ENCODE data around the gene CNEP1R1. TPM values are rescaled to one million over a fixed set of nuclear protein-coding genes. Genes with fewer than 3 reads are reported as not detected.

CNEP1R1 gene
- total RNA-seq, 2 experiments from 2014 or later = 19.9 to 24.1 TPM

- Histone ChIP-seq H3K4me1 (ENCODE audit: insufficient read depth, low read length, poor library complexity, severe bottlenecking) (no peaks in the 10 kb centered on the region), H3K4me2 (ENCODE audit: low read length) (no peak overlapping the region), H3K79me2 (ENCODE audit: insufficient read depth, low read depth, low read length) (no peaks in the 10 kb centered on the region), H3K4me3 (ENCODE audit: low read depth, low read length, poor library complexity, severe bottlenecking) (no peak overlapping the region), H3K9me2 (ENCODE audit: insufficient read depth, low read length) (no peaks in the 10 kb centered on the region), H3K36me3 (ENCODE audit: insufficient read depth, low read length) (no peaks in the 10 kb centered on the region), H2AFZ (ENCODE audit: low read length) (no peak overlapping the region), H4K20me1 (ENCODE audit: insufficient read depth, low read length) (no peaks in the 10 kb centered on the region), H3K9me3 (ENCODE audit: low read length) (no peaks in the 10 kb centered on the region), H3K27ac (ENCODE audit: low read depth, low read length, poor library complexity, severe bottlenecking) (no peak overlapping the region)
- no TSS peak for BruUV-seq (replicated peaks)
- intact Hi-C loops (cut with micrococcal nuclease; ENCODE audit: unreplicated experiment) = no loop called here
- no peak for TF ChIP-seq EZH2phosphoT487 (IDR thresholded peaks at IDR 0.05; ENCODE audit: borderline replicate concordance, low read depth, low read length)
- no peak for TF ChIP-seq CTCF (conservative IDR thresholded peaks at IDR 0.05; ENCODE audit: low read length)
- no peak for DNase-seq (ENCODE audit: low spot score)
- CTCF ChIA-PET (ENCODE audit: unreplicated experiment) = no interaction called here
- POLR2A ChIA-PET = no interaction called here
These were observed 27.2 kb upstream of the CNEP1R1 start for GRCh38 chr16:49997721-49998251.

DNA sequence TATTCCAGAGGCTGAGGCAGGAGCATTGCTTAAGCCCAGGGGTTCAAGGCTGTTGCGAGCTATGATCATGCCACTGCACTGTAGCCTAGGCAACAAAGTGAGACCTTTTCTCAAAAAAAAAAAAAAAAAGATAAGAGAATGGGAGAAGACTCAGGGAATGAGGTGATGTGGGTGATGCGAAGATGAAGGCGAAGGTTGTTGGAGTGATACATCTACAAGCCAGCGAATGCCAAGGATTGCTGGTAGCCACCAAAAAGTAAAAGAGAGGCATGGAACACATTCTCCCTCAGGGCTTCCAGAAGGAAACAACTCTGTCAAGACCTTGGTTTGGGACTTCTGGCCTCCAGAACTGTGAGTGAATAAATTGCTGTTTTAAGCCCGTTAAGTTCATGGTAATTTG, 26.0 kb upstream of the CNEP1R1 start:
- Histone ChIP-seq H3K36me3 (ENCODE audit: insufficient read depth, low read length) (no peaks in the 10 kb centered on the region), H3K9me2 (ENCODE audit: insufficient read depth, low read length) (no peaks in the 10 kb centered on the region), H4K20me1 (ENCODE audit: insufficient read depth, low read length) (no peaks in the 10 kb centered on the region), H3K9me3 (ENCODE audit: low read length) (no peaks in the 10 kb centered on the region), H3K79me2 (ENCODE audit: insufficient read depth, low read depth, low read length) (no peaks in the 10 kb centered on the region), H3K4me2 (ENCODE audit: low read length) (no peak overlapping the region), H2AFZ (ENCODE audit: low read length) (no peak overlapping the region), H3K4me1 (ENCODE audit: insufficient read depth, low read length, poor library complexity, severe bottlenecking) (no peaks in the 10 kb centered on the region), H3K27ac (ENCODE audit: low read depth, low read length, poor library complexity, severe bottlenecking) (no peak overlapping the region), H3K4me3 (ENCODE audit: low read depth, low read length, poor library complexity, severe bottlenecking) (no peak overlapping the region)
- TF ChIP-seq CTCF (conservative IDR thresholded peaks at IDR 0.05; ENCODE audit: low read length) (no peak), EZH2phosphoT487 (IDR thresholded peaks at IDR 0.05; ENCODE audit: borderline replicate concordance, low read depth, low read length) (no peak)
- ChIA-PET CTCF (ENCODE audit: unreplicated experiment) (no interaction called here), POLR2A (interaction anchor here (0.6 kb wide), 1 partner anchor 256 kb away, joined by 3 read pairs; no protein-coding TSS in a partner anchor)
- intact Hi-C loops (cut with micrococcal nuclease; ENCODE audit: unreplicated experiment) = no loop called here
- DNase-seq (ENCODE audit: low spot score) = no peak
- BruUV-seq (replicated peaks) = no TSS peak

GRCh38 chr16:50001144-50001543, 23.9 kb upstream of the CNEP1R1 start:
- Histone ChIP-seq H3K79me2 (ENCODE audit: insufficient read depth, low read depth, low read length) (no peaks in the 10 kb centered on the region), H3K9me2 (ENCODE audit: insufficient read depth, low read length) (no peaks in the 10 kb centered on the region), H3K27ac (ENCODE audit: low read depth, low read length, poor library complexity, severe bottlenecking) (no peak overlapping the region), H3K36me3 (ENCODE audit: insufficient read depth, low read length) (no peaks in the 10 kb centered on the region), H3K4me2 (ENCODE audit: low read length) (no peak overlapping the region), H2AFZ (ENCODE audit: low read length) (no peak overlapping the region), H3K4me1 (ENCODE audit: insufficient read depth, low read length, poor library complexity, severe bottlenecking) (no peaks in the 10 kb centered on the region), H3K4me3 (ENCODE audit: low read depth, low read length, poor library complexity, severe bottlenecking) (no peak overlapping the region), H3K9me3 (ENCODE audit: low read length) (no peaks in the 10 kb centered on the region), H4K20me1 (ENCODE audit: insufficient read depth, low read length) (no peaks in the 10 kb centered on the region)
- intact Hi-C loops (cut with micrococcal nuclease; ENCODE audit: unreplicated experiment) = no loop called here
- no peak for DNase-seq (ENCODE audit: low spot score)
- TF ChIP-seq EZH2phosphoT487 (IDR thresholded peaks at IDR 0.05; ENCODE audit: borderline replicate concordance, low read depth, low read length) (no peak), CTCF (conservative IDR thresholded peaks at IDR 0.05; ENCODE audit: low read length) (no peak)
- ChIA-PET POLR2A (no interaction called here), CTCF (ENCODE audit: unreplicated experiment) (no interaction called here)
- BruUV-seq (replicated peaks) = no TSS peak

Data from OCI-LY7 (cell line).